Calu3 (cell line): Measurements from ENCODE around the gene TMEM200B. TPM values are rescaled to one million over a fixed set of nuclear protein-coding genes. Genes with fewer than 3 reads are reported as not detected.

Experiments
- Bru-seq: library from RNA; stranded (reverse); fragments of 400-500 nt; gene quantifications from one replicate; lab custom pipeline; 2021; lab: Mats Ljungman, UMichigan
- BruChase-seq, 2 experiments: library from RNA; stranded (reverse); fragments of 400-500 nt; gene quantifications; one replicate each; lab custom pipeline; 2021; lab: Mats Ljungman, UMichigan
- BruUV-seq: library from RNA; stranded (reverse); fragments of 400-500 nt; replicated peaks from 2 replicates; lab custom pipeline; 2021; lab: Mats Ljungman, UMichigan
- CTCF ChIA-PET: fragments of 300-600 bp; sonication (Branson Sonifier 250); formaldehyde crosslinking; loops from one replicate; lab custom pipeline; 2022; ENCODE audit warnings: antibody characterized with exemption; lab: Charles Lee
- DNase-seq: peaks from one replicate; pipeline ENCODE4 v3.0.0; 2022
- H3K27ac Mint-ChIP-seq: one replicate; pipeline ENCODE4 v1.8.0; 2022; ENCODE audit warnings: mixed read lengths; ENCODE audit not compliant: unreplicated experiment
- H3K27me3 Mint-ChIP-seq: one replicate; pipeline ENCODE4 v1.8.0; 2022; ENCODE audit warnings: mixed read lengths; ENCODE audit not compliant: unreplicated experiment
- H3K36me3 Mint-ChIP-seq: one replicate; pipeline ENCODE4 v1.8.0; 2022; ENCODE audit warnings: mild to moderate bottlenecking, moderate library complexity, mixed read lengths; ENCODE audit not compliant: insufficient read depth, unreplicated experiment
- H3K4me1 Mint-ChIP-seq: one replicate; pipeline ENCODE4 v1.8.0; 2022; ENCODE audit warnings: mild to moderate bottlenecking, low read depth, mixed read lengths; ENCODE audit not compliant: unreplicated experiment
- H3K4me3 Mint-ChIP-seq: one replicate; pipeline ENCODE4 v1.8.0; 2022; ENCODE audit warnings: mild to moderate bottlenecking, low read depth, moderate library complexity, mixed read lengths; ENCODE audit not compliant: unreplicated experiment
- H3K9me3 Mint-ChIP-seq: one replicate; pipeline ENCODE4 v1.8.0; 2022; ENCODE audit warnings: low read depth, mixed read lengths; ENCODE audit not compliant: unreplicated experiment
- CTCF ChIP-seq: fragments of 200-600 bp; IDR thresholded peaks from one replicate; pipeline ENCODE4 v1.8.0; 2022; ENCODE audit warnings: antibody characterized with exemption; ENCODE audit not compliant: unreplicated experiment
- intact Hi-C: fragments of 100-400 bp; cut with micrococcal nuclease; formaldehyde crosslinking; loops from one replicate; pipeline ENCODE4 v1.10.0; 2022; ENCODE audit not compliant: unreplicated experiment
- long read RNA-seq: library from polyadenylated mRNA; stranded (forward); transcript quantifications from one replicate; pipeline ENCODE4 v2.0.0, GENCODE V29; 2022
- total RNA-seq: library from RNA; stranded (reverse); gene quantifications from 2 replicates; pipeline ENCODE4 v1.2.3, GENCODE V29; 2022

The TMEM200B gene
- total RNA-seq: 0.15 TPM in 1 of 2 replicates, not detected in the other
- Bru-seq, nascent RNA: not detected
- BruChase-seq, experiment 1, labeled RNA remaining after a 6-hour chase: percentile 19 among the genes with signal in this experiment
- percentile 16 among the genes with signal in this experiment for BruChase-seq, experiment 2, labeled RNA remaining after a 2-hour chase
- long read RNA-seq: 0 reads

DNA sequence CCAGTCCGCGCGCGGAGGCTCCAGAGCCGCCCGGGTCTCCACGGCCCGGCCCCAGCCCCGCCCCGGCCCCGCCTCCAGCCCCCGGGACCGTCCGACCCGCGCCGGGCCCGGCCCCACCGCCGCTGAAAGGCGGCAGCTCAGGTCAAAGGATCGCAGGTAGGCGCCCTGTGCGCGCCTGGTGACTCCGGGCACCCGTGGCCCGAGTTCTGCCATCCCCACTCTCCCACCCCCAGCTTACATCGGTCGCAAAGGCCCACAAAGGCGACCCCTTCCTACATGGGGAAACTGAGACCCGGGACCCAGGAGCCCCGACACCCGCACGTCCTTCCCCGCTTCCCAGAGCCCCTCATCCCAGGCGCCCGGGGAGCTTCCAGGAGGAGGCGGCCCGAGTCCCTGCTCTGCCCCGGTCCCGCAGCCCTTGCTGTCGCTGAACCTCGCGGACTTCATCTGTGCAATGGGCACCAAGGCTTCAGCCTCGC lies at the start of gene TMEM200B:
TMEM200B (minus strand) TSS at position 17 of the 479 bp plus-strand sequence. CDS start 2,075 bp downstream, outside the sequence.
- intact Hi-C loops: no loop called here
- Mint-ChIP-seq H3K4me1 (no peaks in the 10 kb centered on the region), H3K27me3 (peaks cover 39% of the 10 kb centered on the region), H3K9me3 (no peaks in the 10 kb centered on the region), H3K36me3 (peaks cover 10% of the 10 kb centered on the region), H3K4me3 (peak within 1 kb of the TSS; percentile 61), H3K27ac (no peak within 1 kb of the TSS)
- CTCF ChIA-PET: interaction anchor here (0.6 kb wide), 1 partner anchor 315 kb away, joined by 6 read pairs; no protein-coding TSS in a partner anchor
- no peak for TF ChIP-seq CTCF
- no peak for DNase-seq
- BruUV-seq: no TSS peak

- Mint-ChIP-seq H3K27ac (no peak overlapping the region), H3K27me3 (no peaks in the 10 kb centered on the region), H3K9me3 (no peaks in the 10 kb centered on the region), H3K4me1 (peaks cover 11% of the 10 kb centered on the region), H3K36me3 (peaks cover 53% of the 10 kb centered on the region), H3K4me3 (no peak overlapping the region)
- CTCF ChIA-PET: no interaction called here
- DNase-seq: no peak
- no peak for TF ChIP-seq CTCF
- no TSS peak for BruUV-seq
- intact Hi-C loops: no loop called here
These were observed 48.8 kb upstream of the TMEM200B start for GRCh38 chr1:29172415-29172939.

DNA sequence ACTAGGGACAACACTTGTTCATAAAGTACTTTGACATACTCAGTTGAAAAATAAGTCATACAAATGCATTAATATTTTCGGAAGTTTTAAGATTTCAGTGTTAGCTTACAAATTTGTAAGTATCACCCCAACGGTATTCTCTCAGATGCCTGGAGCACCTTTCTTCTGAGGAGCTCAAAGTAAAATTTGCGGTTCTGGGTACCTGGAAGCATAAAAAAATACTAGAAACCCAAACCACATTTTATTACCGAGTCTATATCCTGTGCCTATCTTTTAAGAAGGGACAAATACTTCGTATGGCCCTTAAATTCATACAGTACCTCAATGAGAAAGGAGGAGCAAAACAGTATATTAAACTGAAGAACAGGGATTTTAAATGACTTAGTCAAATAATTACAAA lies 47.8 kb upstream of the TMEM200B start:
- no peak for TF ChIP-seq CTCF
- H3K27me3 Mint-ChIP-seq: no peaks in the 10 kb centered on the region
- H3K27ac Mint-ChIP-seq: no peak overlapping the region
- DNase-seq: no peak
- H3K4me1 Mint-ChIP-seq: peaks cover 11% of the 10 kb centered on the region
- no peak overlapping the region for H3K4me3 Mint-ChIP-seq
- CTCF ChIA-PET: no interaction called here
- intact Hi-C loops: no loop called here
- H3K9me3 Mint-ChIP-seq: no peaks in the 10 kb centered on the region
- BruUV-seq: no TSS peak
- peaks cover 48% of the 10 kb centered on the region for H3K36me3 Mint-ChIP-seq

DNA sequence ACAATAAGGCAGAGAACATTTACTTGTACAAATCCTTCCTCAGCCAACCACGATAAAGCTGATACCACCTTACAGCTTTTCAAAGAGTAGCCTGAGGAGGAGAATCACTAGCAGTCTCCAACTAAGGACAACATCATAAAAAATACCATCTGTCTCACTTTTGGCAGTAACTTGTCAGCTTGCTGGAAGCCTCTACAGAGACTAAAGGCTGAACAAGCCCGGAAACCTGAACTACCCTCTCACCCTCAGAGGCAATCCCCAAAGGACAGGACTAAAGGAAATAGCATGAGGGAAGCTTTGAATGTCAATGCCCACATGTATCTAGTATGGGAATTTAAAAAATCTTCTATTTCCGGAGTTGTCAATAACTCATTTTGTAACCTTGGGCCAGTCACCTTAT lies 47.4 kb upstream of the TMEM200B start:
- no peak for TF ChIP-seq CTCF
- Mint-ChIP-seq H3K36me3 (peaks cover 47% of the 10 kb centered on the region), H3K9me3 (no peaks in the 10 kb centered on the region), H3K27me3 (no peaks in the 10 kb centered on the region), H3K27ac (no peak overlapping the region), H3K4me3 (no peak overlapping the region), H3K4me1 (peaks cover 11% of the 10 kb centered on the region)
- CTCF ChIA-PET: no interaction called here
- DNase-seq: no peak
- intact Hi-C loops: no loop called here
- no TSS peak for BruUV-seq
